K562 (cell line): Measurements from ENCODE around the gene UBE2C. TPM values are rescaled to one million over a fixed set of nuclear protein-coding genes. Genes with fewer than 3 reads are reported as not detected.

Source experiments
- ATF7 ChIP-seq: fragments of 450-650 bp; IDR thresholded peaks from 2 replicates; pipeline ENCODE4 v1.7.1; 2014; ENCODE audit warnings: mild to moderate bottlenecking, moderate library complexity
- BRF2 ChIP-seq: IDR thresholded peaks from 3 replicates; pipeline ENCODE4 v1.6.1; 2011; ENCODE audit warnings: borderline replicate concordance, mild to moderate bottlenecking; ENCODE audit not compliant: insufficient read length, insufficient read depth
- FUS ChIP-seq: fragments of 200-400 bp; formaldehyde crosslinking; optimal IDR thresholded peaks from 2 replicates; pipeline ENCODE3; 2017; ENCODE audit warnings: low read depth, low read length
- SNIP1 ChIP-seq: fragments of 450-650 bp; IDR thresholded peaks from 2 replicates; pipeline ENCODE4 v1.7.1; 2017; ENCODE audit warnings: low read depth, mild to moderate bottlenecking
- VEZF1 ChIP-seq: fragments of 200-800 bp; sonication (Bioruptor generic); IDR thresholded peaks from 2 replicates; pipeline ENCODE4 v1.6.1; 2017; ENCODE audit warnings: missing genetic modification characterization, missing compliant biosample characterization
- ZNF174 ChIP-seq: fragments of 250-450 bp; sonication (Bioruptor Pico); IDR thresholded peaks from 2 replicates; pipeline ENCODE4 v1.4.0; 2020; ENCODE audit warnings: mild to moderate bottlenecking
- ZNF232 ChIP-seq: sonication (generic); formaldehyde crosslinking; IDR thresholded peaks from 2 replicates; pipeline ENCODE4 v1.8.0; 2022; ENCODE audit warnings: mild to moderate bottlenecking, missing genetic modification reagents
- ZNF740 ChIP-seq, 3 experiments: fragments of 200-800 bp in 1 of 3; sonication (Bioruptor generic) in 1 of 3; sonication (generic) in 1 of 3; formaldehyde crosslinking in 1 of 3; IDR thresholded peaks; 2 replicates each; pipeline versions ENCODE4 v1.6.1 to v1.8.0; 2016 to 2022; ENCODE audit warnings: mild to moderate bottlenecking in 2 of 3, missing compliant biosample characterization in 2 of 3, missing genetic modification characterization in 2 of 3, missing genetic modification reagents in 1 of 3
- polyA plus RNA-seq, 8 experiments: library from polyadenylated mRNA; depleted of rRNA in 4 of 8; stranded (reverse) in 5 of 8; unstranded in 3 of 8; fragments of >200 nt; fragmentation: Nextera tagmentation in 2 of 8; fragmentation: Illumina TruSeq in 1 of 8; extraction: Ambion mirVana in 2 of 8; extraction: Trizol in 1 of 8; gene quantifications; 2 replicates each; pipeline versions ENCODE4 v1.2.1 to v1.2.3, GENCODE V29; 2011 to 2014; ENCODE audit warnings: inconsistent platforms in 1 of 8, missing spikeins in 1 of 8
- total RNA-seq, 7 experiments: library from RNA; depleted of rRNA in 6 of 7; stranded (reverse); fragments of >200 nt in 6 of 7; fragmentation: Illumina TruSeq in 2 of 7; extraction: Trizol in 2 of 7; gene quantifications; 2 replicates each; pipeline versions ENCODE4 v1.2.1 to v1.2.3, GENCODE V29; 2011 to 2021; ENCODE audit warnings: low replicate concordance in 1 of 7
- TF ChIP-seq, protein P1 (sequence below): IDR thresholded peaks from 2 replicates; pipeline ENCODE4 v1.6.1; 2014; ENCODE audit warnings: antibody characterized with exemption
- TF ChIP-seq, protein P2 (sequence below): fragments of 250-450 bp; sonication (Bioruptor Pico); IDR thresholded peaks from 2 replicates; pipeline ENCODE4 v1.8.0; 2021; ENCODE audit warnings: moderate library complexity, mild to moderate bottlenecking, inconsistent platforms
- TF ChIP-seq, protein P3 (sequence below): fragments of 200-800 bp; sonication (Bioruptor generic); IDR thresholded peaks from 2 replicates; pipeline ENCODE4 v1.6.1; 2016; ENCODE audit warnings: missing genetic modification characterization, missing compliant biosample characterization

UBE2C gene
- total and polyA plus RNA-seq, 9 of the 15 experiments (the other 6 are each of a cell fraction or from before 2014, with no cell fraction given): 0.51 to 1.6 (median 0.69) TPM

GRCh38 chr20:45853484-45853883, 41.0 kb downstream of the UBE2C start (continued):
- TF ChIP-seq ZNF740 (CRISPR knock-in tag; IDR thresholded peaks at IDR 0.05) (no peak), ZNF740 (tag; IDR thresholded peaks at IDR 0.05) (no peak), FUS (no peak), BRF2 (no peak), VEZF1 (CRISPR knock-in tag) (no peak), SNIP1 (no peak), ATF7 (no peak), ZNF174 (CRISPR knock-in tag) (no peak), ZNF232 (CRISPR knock-in tag) (no peak)
- TF ChIP-seq, protein P1, sequence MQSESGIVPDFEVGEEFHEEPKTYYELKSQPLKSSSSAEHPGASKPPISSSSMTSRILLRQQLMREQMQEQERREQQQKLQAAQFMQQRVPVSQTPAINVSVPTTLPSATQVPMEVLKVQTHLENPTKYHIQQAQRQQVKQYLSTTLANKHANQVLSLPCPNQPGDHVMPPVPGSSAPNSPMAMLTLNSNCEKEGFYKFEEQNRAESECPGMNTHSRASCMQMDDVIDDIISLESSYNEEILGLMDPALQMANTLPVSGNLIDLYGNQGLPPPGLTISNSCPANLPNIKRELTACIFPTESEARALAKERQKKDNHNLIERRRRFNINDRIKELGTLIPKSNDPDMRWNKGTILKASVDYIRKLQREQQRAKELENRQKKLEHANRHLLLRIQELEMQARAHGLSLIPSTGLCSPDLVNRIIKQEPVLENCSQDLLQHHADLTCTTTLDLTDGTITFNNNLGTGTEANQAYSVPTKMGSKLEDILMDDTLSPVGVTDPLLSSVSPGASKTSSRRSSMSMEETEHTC: no peak
- TF ChIP-seq, protein P2, sequence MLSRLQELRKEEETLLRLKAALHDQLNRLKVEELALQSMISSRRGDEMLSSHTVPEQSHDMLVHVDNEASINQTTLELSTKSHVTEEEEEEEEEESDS (CRISPR knock-in tag): no peak
- TF ChIP-seq, protein P3, sequence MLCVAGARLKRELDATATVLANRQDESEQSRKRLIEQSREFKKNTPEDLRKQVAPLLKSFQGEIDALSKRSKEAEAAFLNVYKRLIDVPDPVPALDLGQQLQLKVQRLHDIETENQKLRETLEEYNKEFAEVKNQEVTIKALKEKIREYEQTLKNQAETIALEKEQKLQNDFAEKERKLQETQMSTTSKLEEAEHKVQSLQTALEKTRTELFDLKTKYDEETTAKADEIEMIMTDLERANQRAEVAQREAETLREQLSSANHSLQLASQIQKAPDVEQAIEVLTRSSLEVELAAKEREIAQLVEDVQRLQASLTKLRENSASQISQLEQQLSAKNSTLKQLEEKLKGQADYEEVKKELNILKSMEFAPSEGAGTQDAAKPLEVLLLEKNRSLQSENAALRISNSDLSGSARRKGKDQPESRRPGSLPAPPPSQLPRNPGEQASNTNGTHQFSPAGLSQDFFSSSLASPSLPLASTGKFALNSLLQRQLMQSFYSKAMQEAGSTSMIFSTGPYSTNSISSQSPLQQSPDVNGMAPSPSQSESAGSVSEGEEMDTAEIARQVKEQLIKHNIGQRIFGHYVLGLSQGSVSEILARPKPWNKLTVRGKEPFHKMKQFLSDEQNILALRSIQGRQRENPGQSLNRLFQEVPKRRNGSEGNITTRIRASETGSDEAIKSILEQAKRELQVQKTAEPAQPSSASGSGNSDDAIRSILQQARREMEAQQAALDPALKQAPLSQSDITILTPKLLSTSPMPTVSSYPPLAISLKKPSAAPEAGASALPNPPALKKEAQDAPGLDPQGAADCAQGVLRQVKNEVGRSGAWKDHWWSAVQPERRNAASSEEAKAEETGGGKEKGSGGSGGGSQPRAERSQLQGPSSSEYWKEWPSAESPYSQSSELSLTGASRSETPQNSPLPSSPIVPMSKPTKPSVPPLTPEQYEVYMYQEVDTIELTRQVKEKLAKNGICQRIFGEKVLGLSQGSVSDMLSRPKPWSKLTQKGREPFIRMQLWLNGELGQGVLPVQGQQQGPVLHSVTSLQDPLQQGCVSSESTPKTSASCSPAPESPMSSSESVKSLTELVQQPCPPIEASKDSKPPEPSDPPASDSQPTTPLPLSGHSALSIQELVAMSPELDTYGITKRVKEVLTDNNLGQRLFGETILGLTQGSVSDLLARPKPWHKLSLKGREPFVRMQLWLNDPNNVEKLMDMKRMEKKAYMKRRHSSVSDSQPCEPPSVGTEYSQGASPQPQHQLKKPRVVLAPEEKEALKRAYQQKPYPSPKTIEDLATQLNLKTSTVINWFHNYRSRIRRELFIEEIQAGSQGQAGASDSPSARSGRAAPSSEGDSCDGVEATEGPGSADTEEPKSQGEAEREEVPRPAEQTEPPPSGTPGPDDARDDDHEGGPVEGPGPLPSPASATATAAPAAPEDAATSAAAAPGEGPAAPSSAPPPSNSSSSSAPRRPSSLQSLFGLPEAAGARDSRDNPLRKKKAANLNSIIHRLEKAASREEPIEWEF (CRISPR knock-in tag): no peak
